Heart left ventricle (tissue), 16 donors: Measurements from ENCODE around the gene SCAF8. TPM values are rescaled to one million over a fixed set of nuclear protein-coding genes. Genes with fewer than 3 reads are reported as not detected.

Experiments used
- ATAC-seq, 4 donors: fragments of 200-7000 bp; cut with Tn5 transposase; one replicate each; pipeline ENCODE4 v1.9.1; 2020 to 2022; ENCODE audit warnings: moderate library complexity in 4 of 4, mild to moderate bottlenecking in 3 of 4, moderate number of reproducible peaks in 1 of 4
- DNase-seq, 5 donors: peaks; one replicate each; pipeline ENCODE4 v3.0.0-alpha.2; 2020
- H3K27ac ChIP-seq, 12 donors: fragments of 200-600 bp; sonication (generic) in 4 of 12; one replicate each; pipeline versions ENCODE4 v1.5.0 to v1.8.0; 2016 to 2022; ENCODE audit warnings: mild to moderate bottlenecking in 2 of 12
- H3K27me3 ChIP-seq, 9 donors: fragments of 200-600 bp; sonication (generic) in 2 of 9; one replicate each; pipeline versions ENCODE4 v1.5.1 to v1.8.0; 2016 to 2022; ENCODE audit warnings: mild to moderate bottlenecking in 3 of 9
- H3K36me3 ChIP-seq, 9 donors: fragments of 200-600 bp; sonication (generic) in 2 of 9; one replicate each; pipeline versions ENCODE4 v1.5.0 to v1.8.0; 2018 to 2022; ENCODE audit warnings: mild to moderate bottlenecking in 2 of 9
- H3K4me1 ChIP-seq, 12 donors: fragments of 200-600 bp; sonication (generic) in 4 of 12; one replicate each; pipeline versions ENCODE4 v1.5.0 to v1.8.0; 2016 to 2022; ENCODE audit warnings: mild to moderate bottlenecking in 3 of 12
- H3K4me3 ChIP-seq, 12 donors: fragments of 200-600 bp; sonication (generic) in 4 of 12; one replicate each; pipeline versions ENCODE4 v1.5.0 to v1.8.0; 2017 to 2022; ENCODE audit warnings: mild to moderate bottlenecking in 9 of 12, moderate library complexity in 4 of 12
- H3K9me3 ChIP-seq, 12 donors: fragments of 200-600 bp; sonication (generic) in 4 of 12; one replicate each; pipeline versions ENCODE4 v1.5.0 to v1.8.0; 2016 to 2022; ENCODE audit warnings: mild to moderate bottlenecking in 1 of 12
- POLR2A ChIP-seq, 2 donors: fragments of 450-650 bp; IDR thresholded peaks; one replicate each; pipeline ENCODE4 v1.6.1; 2017; ENCODE audit warnings: antibody characterized with exemption in 2 of 2, mild to moderate bottlenecking in 2 of 2, moderate library complexity in 2 of 2
- WGBS, 4 donors: extraction: QIAGEN DNeasy Blood & Tissue Kit in 2 of 4; methylation state at CpG; one replicate each; pipeline versions ENCODE4 v1.1.5 to v1.1.7; 2013 to 2018; 5-methylcytosine and 5-hydroxymethylcytosine counted together
- intact Hi-C, 10 donors: fragments of 100-400 bp; cut with DNase I; formaldehyde crosslinking; loops; one replicate each; pipeline versions ENCODE4 v1.11.1 to v1.14.2; 2022
- polyA plus RNA-seq, 2 donors: library from polyadenylated mRNA; stranded (reverse); fragments of 200-250 nt; gene quantifications; one replicate each; pipeline ENCODE4 v1.2.3, GENCODE V29; 2013
- total RNA-seq, 9 donors: library from RNA; depleted of rRNA in 2 of 9; stranded (reverse); fragments of >200 nt in 2 of 9; fragmentation: NEBNext Ultra II Directional in 3 of 9; extraction: Animal tissue kit (Norgen Biotek cat#: 25700) in 3 of 9; gene quantifications; one replicate each; pipeline versions ENCODE4 v1.1.0 to v1.2.4, GENCODE V29; 2016 to 2023
- TF ChIP-seq, protein P1 (sequence below), 12 donors: fragments of 200-600 bp; sonication (generic) in 4 of 12; IDR thresholded peaks; one replicate each; pipeline versions ENCODE4 v1.5.0 to v1.8.0; 2018 to 2022; ENCODE audit warnings: antibody characterized with exemption in 12 of 12, mild to moderate bottlenecking in 5 of 12
- donor health status: ischemic (EF 13 %, LVEDD 7.1; RV severe dilation, severe dysfunction).
- donor health status: healthy with polysubstance abuse.
- donor health status: DM: no; HTN: yes; CAD: no.
- donor health status: DM: no; HTN: no; CAD: no.
- donor health status: ischemic (EF 25% LVEDD 6.9; RV normal size, moderate dysfunction).
- donor health status: ischemic (EF 25% LVEDD 5.7; RV mildly dilated, moderate dysfunction).
- donor health status: healthy.
- donor health status: DM: yes; HTN: yes; CAD: no.
- donor health status: ischemic (EF 35%, LVEDD 5.7; RV mildly dilated, moderate dysfunction).
- donor health status: nonischemic (EF 11% LVEDD 7.7; RV severe dilation, severe dysfunction).
- donor health status: DM: yes; HTN: yes; CAD: no.
- donor health status: PGD.
- donor health status: ischemic (EF 29% LVEDD 5.4; RV normal size, mild dysfunction).
- donor health status: nonischemic (EF 23%, LVEDD 6.1; RV moderate dilation, normal function).

The SCAF8 gene
- total and polyA plus RNA-seq, 11 donors = 10.5 to 83.5 (median 63.5) TPM

DNA sequence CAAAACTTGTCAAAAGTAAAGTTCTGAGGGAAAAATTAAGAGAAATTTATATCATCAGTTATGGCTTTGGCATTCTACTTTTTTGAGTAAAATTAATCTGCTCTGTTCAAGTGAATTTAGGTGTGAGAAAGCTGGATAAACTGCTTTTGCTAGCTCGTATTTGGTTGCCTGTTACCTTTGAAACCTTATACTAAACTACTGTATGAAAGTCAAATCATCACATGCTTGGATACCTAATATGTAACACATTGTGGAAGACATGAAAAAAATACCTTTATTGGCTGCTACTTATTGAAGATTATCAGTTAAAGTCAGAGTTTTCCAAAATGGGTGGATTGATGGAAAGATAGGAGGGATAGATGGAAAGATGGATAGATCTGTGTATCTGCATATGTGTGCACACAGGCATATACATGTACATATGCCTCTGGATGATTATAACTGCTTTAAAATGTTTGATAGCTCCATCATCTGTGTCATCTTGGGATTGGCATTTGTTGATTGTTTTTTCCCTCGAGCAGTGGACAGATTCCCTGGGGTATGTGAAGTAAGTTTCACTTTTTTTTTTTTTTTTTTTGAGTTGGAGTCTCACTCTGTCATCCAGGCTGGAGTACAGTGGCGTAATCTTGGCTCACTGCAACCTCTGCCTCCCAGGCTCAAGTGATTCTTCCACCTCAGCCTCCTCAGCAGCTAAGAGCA, 24.3 kb downstream of the SCAF8 start:
- 37 to 45% (median 40%) methylated on average over 3 of the region's 3 CpGs for WGBS, 4 donors
- no peak for DNase-seq
- peaks cover 0 to 5% (median 0%) of the 10 kb centered on the region in 12 donors for H3K9me3 ChIP-seq
- H3K27ac ChIP-seq = no peak overlapping the region
- H3K27me3 ChIP-seq = no peaks in the 10 kb centered on the region
- ATAC-seq = peak in 2 of 4 donors; percentile 30 to 38
- H3K4me1 ChIP-seq = peaks cover 0 to 49% (median 21%) of the 10 kb centered on the region in 12 donors
- TF ChIP-seq, protein P1, sequence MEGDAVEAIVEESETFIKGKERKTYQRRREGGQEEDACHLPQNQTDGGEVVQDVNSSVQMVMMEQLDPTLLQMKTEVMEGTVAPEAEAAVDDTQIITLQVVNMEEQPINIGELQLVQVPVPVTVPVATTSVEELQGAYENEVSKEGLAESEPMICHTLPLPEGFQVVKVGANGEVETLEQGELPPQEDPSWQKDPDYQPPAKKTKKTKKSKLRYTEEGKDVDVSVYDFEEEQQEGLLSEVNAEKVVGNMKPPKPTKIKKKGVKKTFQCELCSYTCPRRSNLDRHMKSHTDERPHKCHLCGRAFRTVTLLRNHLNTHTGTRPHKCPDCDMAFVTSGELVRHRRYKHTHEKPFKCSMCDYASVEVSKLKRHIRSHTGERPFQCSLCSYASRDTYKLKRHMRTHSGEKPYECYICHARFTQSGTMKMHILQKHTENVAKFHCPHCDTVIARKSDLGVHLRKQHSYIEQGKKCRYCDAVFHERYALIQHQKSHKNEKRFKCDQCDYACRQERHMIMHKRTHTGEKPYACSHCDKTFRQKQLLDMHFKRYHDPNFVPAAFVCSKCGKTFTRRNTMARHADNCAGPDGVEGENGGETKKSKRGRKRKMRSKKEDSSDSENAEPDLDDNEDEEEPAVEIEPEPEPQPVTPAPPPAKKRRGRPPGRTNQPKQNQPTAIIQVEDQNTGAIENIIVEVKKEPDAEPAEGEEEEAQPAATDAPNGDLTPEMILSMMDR (IDR thresholded peaks at IDR 0.05) = no peak
- no peak for TF ChIP-seq POLR2A (IDR thresholded peaks at IDR 0.05)
- peaks cover 0 to 6% (median 0%) of the 10 kb centered on the region in 9 donors for H3K36me3 ChIP-seq
- no peak overlapping the region for H3K4me3 ChIP-seq
- intact Hi-C loops = no loop called here

DNA sequence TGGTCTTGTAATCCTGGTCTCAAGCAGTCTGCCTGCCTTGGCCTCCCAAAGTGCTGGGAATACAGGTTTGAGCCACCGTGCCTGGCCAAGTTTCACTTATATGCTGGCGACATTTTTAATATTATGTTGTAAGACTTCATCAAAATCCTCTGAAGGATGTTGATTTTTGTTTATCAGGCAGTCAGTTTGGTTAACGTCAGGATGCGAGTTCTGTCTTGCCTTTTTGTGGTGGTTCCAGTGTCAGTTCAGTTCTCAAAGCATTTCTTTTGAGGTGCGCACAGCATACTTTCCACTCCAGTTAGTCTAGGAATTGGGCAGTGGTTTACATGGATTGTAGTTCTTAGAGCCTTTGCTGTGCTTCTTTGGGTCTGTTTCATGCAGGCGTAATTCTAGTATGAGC, 24.9 kb downstream of the SCAF8 start:
- peaks cover 0 to 55% (median 23%) of the 10 kb centered on the region in 12 donors for H3K4me1 ChIP-seq
- DNase-seq = no peak
- TF ChIP-seq, protein P1 (IDR thresholded peaks at IDR 0.05) = no peak
- TF ChIP-seq POLR2A (IDR thresholded peaks at IDR 0.05) = no peak
- no peaks in the 10 kb centered on the region for H3K27me3 ChIP-seq
- H3K36me3 ChIP-seq = peaks cover 0 to 6% (median 0%) of the 10 kb centered on the region in 9 donors
- intact Hi-C loops = no loop called here
- ATAC-seq = no peak
- H3K4me3 ChIP-seq = no peak overlapping the region
- 72 to 83% (median 80%) methylated on average over 6 of the region's 6 CpGs for WGBS, 4 donors
- H3K9me3 ChIP-seq = peaks cover 0 to 6% (median 0%) of the 10 kb centered on the region in 12 donors
- no peak overlapping the region for H3K27ac ChIP-seq

DNA sequence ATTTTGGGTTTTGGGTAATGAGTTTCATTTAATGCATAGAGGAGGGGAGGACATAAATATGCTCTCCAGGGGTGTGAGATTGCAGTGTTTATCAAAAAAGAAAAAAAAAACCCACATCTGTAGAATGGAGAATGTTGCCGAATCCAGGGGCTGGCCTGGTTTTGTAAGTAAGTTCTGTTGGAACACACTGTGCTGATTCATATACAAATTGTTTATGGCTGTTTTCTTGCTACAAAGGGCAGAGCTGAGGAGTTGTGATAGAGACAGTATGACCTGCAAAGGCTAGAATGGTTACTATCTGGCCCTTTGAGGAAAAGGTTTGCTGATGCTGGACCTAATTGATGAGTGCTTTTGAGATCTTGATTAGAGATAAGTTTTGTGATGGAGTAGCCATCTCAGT, 30.4 kb downstream of the SCAF8 start:
- ATAC-seq = no peak
- H3K9me3 ChIP-seq = peaks cover 0 to 6% (median 0%) of the 10 kb centered on the region in 12 donors

DNA sequence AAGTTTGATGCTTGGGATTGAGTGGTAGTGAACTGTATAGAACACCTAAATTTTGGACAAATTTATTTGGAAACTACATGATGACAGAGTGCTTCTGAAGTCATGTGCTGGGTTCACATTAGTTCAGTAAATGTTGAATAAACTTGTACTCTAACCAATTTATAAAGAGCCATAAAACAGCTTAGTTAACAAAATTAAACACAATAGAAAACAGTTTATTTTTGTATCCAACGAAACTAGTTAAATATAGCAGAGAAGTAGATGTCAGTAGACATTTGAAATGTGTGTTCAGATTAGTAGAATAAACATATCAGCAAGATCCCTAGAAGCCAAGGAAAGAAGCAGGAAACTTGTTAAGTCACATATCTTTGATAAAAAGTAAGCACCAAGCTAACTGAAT, 32.1 kb downstream of the SCAF8 start:
- intact Hi-C loops = loop anchor here in 1 of 10 donors (5.0 kb wide), 1 partner anchor 33 kb away; the partner anchor contains the start of gene SCAF8
- WGBS, 4 donors = 12 to 28% (median 15%) methylated on average over 1 of the region's 1 CpG
- H3K4me1 ChIP-seq = peaks cover 0 to 74% (median 58%) of the 10 kb centered on the region in 12 donors

More for the DNA sequence above, 30.4 kb downstream of the SCAF8 start:
- DNase-seq = no peak
- Histone ChIP-seq H3K27ac (no peak overlapping the region), H3K36me3 (peaks cover 0 to 5% (median 0%) of the 10 kb centered on the region in 9 donors), H3K4me3 (no peak overlapping the region), H3K27me3 (no peaks in the 10 kb centered on the region), H3K4me1 (peaks cover 0 to 65% (median 52%) of the 10 kb centered on the region in 12 donors)
- TF ChIP-seq POLR2A (IDR thresholded peaks at IDR 0.05) = no peak
- TF ChIP-seq, protein P1 (IDR thresholded peaks at IDR 0.05) = no peak
- intact Hi-C loops = no loop called here
- WGBS, 4 donors = 68 to 87% (median 74%) methylated on average over 1 of the region's 1 CpG

More for the DNA sequence above, 32.1 kb downstream of the SCAF8 start:
- DNase-seq (no peak), ATAC-seq (no peak)
- Histone ChIP-seq H3K36me3 (peaks cover 0 to 5% (median 0%) of the 10 kb centered on the region in 9 donors), H3K9me3 (peaks cover 0 to 6% (median 0%) of the 10 kb centered on the region in 12 donors), H3K27me3 (no peaks in the 10 kb centered on the region), H3K27ac (peak overlapping the region in 2 of 12 donors; percentile 51 to 56), H3K4me3 (no peak overlapping the region)
- TF ChIP-seq, protein P1 (IDR thresholded peaks at IDR 0.05) = no peak
- TF ChIP-seq POLR2A (IDR thresholded peaks at IDR 0.05) = no peak
